Measurements from ENCODE around the gene CYBC1.

CYBC1 gene

DNA sequence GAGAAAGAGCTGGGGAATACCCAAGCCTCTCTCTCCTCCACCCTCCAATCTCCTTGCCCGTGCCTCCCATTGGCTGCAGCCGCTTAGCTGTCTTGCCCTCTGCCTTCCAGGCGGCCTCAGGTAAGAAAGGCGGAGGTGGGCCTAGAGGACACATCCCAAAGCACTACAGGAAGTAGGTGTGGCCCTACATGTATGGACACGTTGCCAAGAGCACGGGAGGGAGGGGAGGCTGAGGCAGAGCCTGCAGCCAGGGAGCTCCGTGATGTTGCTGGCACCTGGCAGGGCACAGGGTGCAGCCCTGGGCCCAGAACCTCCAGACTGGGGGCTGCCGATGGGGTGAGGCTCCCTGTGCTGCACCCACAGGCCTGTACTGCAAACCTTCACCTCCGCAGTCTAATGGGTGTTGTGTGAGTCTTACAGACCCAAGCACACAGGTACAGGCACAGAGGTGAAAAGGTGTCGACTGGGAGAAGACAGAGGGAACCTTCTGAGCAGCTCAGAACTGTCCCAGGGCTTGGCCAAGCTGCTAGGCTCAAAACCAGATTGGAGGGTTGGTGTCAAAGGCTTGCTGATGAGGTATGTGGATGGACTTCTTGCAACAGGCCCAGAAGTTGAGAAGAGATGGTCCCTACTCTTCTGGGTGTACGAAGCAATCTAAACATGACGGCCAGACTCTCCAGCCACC lies 45.4 kb upstream of the CYBC1 start:
- Histone ChIP-seq H2AFZ (ENCODE audit: low read length) (no peak overlapping the region), H3K79me2 (ENCODE audit: insufficient read depth, low read length) (no peaks in the 10 kb centered on the region), H3K27ac (ENCODE audit: low read depth, low read length, poor library complexity, severe bottlenecking) (peak overlapping the region; percentile 95), H3F3A (ENCODE audit: insufficient read depth, low read length) (0 out of 2 replicates have a peak, but pooled peaks cover 6% of the 10 kb centered on the region), H3K9ac (ENCODE audit: low read length) (peak overlapping the region; percentile 83), H3K36me3 (ENCODE audit: insufficient read depth, low read length) (no peaks in the 10 kb centered on the region), H3K9me2 (ENCODE audit: low read depth, low read length) (no peaks in the 10 kb centered on the region), H3K4me1 (ENCODE audit: insufficient read depth, low read length, severe bottlenecking) (peaks cover 48% of the 10 kb centered on the region), H3K27me3 (ENCODE audit: insufficient read depth, low read length) (no peaks in the 10 kb centered on the region), H4K20me1 (ENCODE audit: insufficient read depth, low read length) (no peaks in the 10 kb centered on the region), H3K9me3 (ENCODE audit: low read length) (no peaks in the 10 kb centered on the region), H3K4me2 (ENCODE audit: low read length) (peak overlapping the region; percentile 93), H3K4me3 (ENCODE audit: low read depth, low read length, poor library complexity, severe bottlenecking) (peak overlapping the region; percentile 69)
- TF ChIP-seq EZH2 (IDR thresholded peaks at IDR 0.05; ENCODE audit: borderline replicate concordance, low read length): no peak
- TF ChIP-seq, protein P1, sequence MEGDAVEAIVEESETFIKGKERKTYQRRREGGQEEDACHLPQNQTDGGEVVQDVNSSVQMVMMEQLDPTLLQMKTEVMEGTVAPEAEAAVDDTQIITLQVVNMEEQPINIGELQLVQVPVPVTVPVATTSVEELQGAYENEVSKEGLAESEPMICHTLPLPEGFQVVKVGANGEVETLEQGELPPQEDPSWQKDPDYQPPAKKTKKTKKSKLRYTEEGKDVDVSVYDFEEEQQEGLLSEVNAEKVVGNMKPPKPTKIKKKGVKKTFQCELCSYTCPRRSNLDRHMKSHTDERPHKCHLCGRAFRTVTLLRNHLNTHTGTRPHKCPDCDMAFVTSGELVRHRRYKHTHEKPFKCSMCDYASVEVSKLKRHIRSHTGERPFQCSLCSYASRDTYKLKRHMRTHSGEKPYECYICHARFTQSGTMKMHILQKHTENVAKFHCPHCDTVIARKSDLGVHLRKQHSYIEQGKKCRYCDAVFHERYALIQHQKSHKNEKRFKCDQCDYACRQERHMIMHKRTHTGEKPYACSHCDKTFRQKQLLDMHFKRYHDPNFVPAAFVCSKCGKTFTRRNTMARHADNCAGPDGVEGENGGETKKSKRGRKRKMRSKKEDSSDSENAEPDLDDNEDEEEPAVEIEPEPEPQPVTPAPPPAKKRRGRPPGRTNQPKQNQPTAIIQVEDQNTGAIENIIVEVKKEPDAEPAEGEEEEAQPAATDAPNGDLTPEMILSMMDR (IDR thresholded peaks at IDR 0.05; ENCODE audit: low read length): no peak

DNA sequence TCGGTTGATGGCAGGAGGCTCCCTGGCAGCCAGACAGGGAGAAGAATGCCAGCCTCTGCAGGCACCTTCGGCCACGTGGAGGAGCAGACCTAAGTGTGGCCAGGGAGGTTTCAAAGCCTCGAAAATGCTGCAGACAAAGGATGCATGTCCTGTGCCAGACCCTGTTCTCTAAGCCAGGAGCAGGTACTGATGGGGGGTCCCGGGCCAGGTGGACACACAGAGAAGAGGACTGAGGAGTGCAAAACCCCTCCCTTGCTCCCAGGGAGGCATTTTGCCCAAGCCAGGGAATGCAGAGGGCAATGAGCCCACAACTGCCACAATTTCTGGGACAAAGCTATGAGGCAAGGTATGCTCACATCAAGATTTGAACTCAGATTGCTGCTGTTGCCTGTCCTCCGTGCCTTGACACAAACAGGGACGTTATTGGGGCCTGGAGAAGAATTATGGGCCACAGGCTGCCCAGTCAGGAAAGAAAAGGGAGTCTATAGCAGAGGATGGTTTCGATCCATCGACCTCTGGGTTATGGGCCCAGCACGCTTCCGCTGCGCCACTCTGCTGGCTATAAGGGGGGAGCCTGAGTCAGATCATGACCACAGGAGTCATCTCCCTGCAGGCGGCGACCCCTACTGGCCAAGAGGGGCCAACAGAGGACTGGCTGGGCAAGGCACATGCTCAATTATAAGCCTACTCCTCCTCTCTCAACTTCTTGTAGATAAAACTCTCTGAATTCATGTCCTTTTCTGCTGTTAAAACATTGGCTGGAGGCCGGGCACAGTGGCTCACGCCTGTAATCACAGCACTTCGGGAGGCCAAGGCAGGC lies 43.9 kb upstream of the CYBC1 start:
- H4K20me1 ChIP-seq (ENCODE audit: insufficient read depth, low read length): no peaks in the 10 kb centered on the region
- peak overlapping the region; percentile 30; the same call in 1 of the 2 replicates for H3K4me2 ChIP-seq (ENCODE audit: low read length)
- no peak overlapping the region for H2AFZ ChIP-seq (ENCODE audit: low read length)
- H3K79me2 ChIP-seq (ENCODE audit: insufficient read depth, low read length): no peaks in the 10 kb centered on the region
- H3K9me2 ChIP-seq (ENCODE audit: low read depth, low read length): no peaks in the 10 kb centered on the region
- no peaks in the 10 kb centered on the region for H3K36me3 ChIP-seq (ENCODE audit: insufficient read depth, low read length)
- TF ChIP-seq EZH2 (IDR thresholded peaks at IDR 0.05; ENCODE audit: borderline replicate concordance, low read length): no peak
- TF ChIP-seq, protein P1 (IDR thresholded peaks at IDR 0.05; ENCODE audit: low read length): peak; percentile 92
- no peaks in the 10 kb centered on the region for H3K9me3 ChIP-seq (ENCODE audit: low read length)
- H3F3A ChIP-seq (ENCODE audit: insufficient read depth, low read length): 0 out of 2 replicates have a peak, but pooled peaks cover 6% of the 10 kb centered on the region
- H3K4me3 ChIP-seq (ENCODE audit: low read depth, low read length, poor library complexity, severe bottlenecking): peak overlapping the region; percentile 25
- no peaks in the 10 kb centered on the region for H3K27me3 ChIP-seq (ENCODE audit: insufficient read depth, low read length)
- peaks cover 64% of the 10 kb centered on the region for H3K4me1 ChIP-seq (ENCODE audit: insufficient read depth, low read length, severe bottlenecking)
- peak overlapping the region; percentile 35; the same call in 1 of the 2 replicates for H3K9ac ChIP-seq (ENCODE audit: low read length)
- H3K27ac ChIP-seq (ENCODE audit: low read depth, low read length, poor library complexity, severe bottlenecking): peak overlapping the region; percentile 95

DNA sequence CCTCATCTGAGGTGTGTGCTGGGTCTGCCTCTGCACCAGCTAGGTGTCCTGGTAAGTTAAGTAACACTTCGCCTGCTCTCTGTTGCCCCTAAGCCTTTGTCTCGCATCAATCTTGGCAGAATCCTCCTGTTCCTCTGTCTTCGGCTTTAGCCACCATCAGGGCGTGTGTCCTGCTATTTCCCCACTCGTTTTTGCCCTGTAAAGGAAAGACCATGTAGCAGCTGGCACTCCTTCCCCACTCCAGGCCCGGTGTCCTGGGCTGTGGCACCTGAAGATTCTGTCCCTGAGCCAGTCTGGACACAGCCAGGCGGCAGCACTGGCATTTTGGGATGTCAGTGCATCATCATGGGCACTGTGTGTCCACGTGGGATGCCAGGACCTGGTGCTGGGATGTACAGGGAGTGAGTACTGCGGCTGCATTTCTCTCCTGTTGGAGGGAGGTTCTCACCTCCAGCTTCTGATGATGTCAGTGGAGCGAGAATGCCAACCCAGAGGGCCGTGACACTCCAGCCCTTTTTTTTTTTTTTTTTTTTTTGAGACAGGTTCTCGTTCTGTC lies 42.8 kb upstream of the CYBC1 start:
- Histone ChIP-seq H3K9me3 (ENCODE audit: low read length) (no peaks in the 10 kb centered on the region), H3K4me3 (ENCODE audit: low read depth, low read length, poor library complexity, severe bottlenecking) (no peak overlapping the region), H3K9ac (ENCODE audit: low read length) (no peak overlapping the region), H3K27me3 (ENCODE audit: insufficient read depth, low read length) (no peaks in the 10 kb centered on the region), H3F3A (ENCODE audit: insufficient read depth, low read length) (0 out of 2 replicates have a peak, but pooled peaks cover 6% of the 10 kb centered on the region), H3K36me3 (ENCODE audit: insufficient read depth, low read length) (peaks cover 9% of the 10 kb centered on the region; the same call in 1 of the 2 replicates), H3K4me2 (ENCODE audit: low read length) (no peak overlapping the region), H3K27ac (ENCODE audit: low read depth, low read length, poor library complexity, severe bottlenecking) (peak overlapping the region; percentile 54), H2AFZ (ENCODE audit: low read length) (no peak overlapping the region), H3K4me1 (ENCODE audit: insufficient read depth, low read length, severe bottlenecking) (peaks cover 72% of the 10 kb centered on the region), H3K9me2 (ENCODE audit: low read depth, low read length) (no peaks in the 10 kb centered on the region), H3K79me2 (ENCODE audit: insufficient read depth, low read length) (no peaks in the 10 kb centered on the region), H4K20me1 (ENCODE audit: insufficient read depth, low read length) (no peaks in the 10 kb centered on the region)
- TF ChIP-seq EZH2 (IDR thresholded peaks at IDR 0.05; ENCODE audit: borderline replicate concordance, low read length): no peak
- TF ChIP-seq, protein P1 (IDR thresholded peaks at IDR 0.05; ENCODE audit: low read length): no peak

Data from OCI-LY1 (cell line).